GM23338 (cell line): Measurements from ENCODE around the gene SMURF1.

Experiments used
- CREB1 ChIP-seq: fragments of 250-450 bp; sonication (Bioruptor Pico); IDR thresholded peaks from 2 replicates; pipeline ENCODE4 v1.5.0; 2020; ENCODE audit warnings: low read depth, mild to moderate bottlenecking, moderate library complexity
- CTCF ChIP-seq, 2 experiments: fragments of 200-600 bp in 1 of 2; sonication (generic) in 1 of 2; conservative IDR thresholded peaks; 2 replicates each; pipeline versions ENCODE4 v1.5.1 to v1.6.1; 2016 to 2017; ENCODE audit warnings: antibody characterized with exemption in 2 of 2, low read depth in 2 of 2, mild to moderate bottlenecking in 2 of 2, moderate library complexity in 1 of 2
- EZH2 ChIP-seq: fragments of 200-600 bp; sonication (generic); IDR thresholded peaks from one replicate; pipeline ENCODE4 v1.8.0; 2017; ENCODE audit warnings: antibody characterized with exemption, mild to moderate bottlenecking, low read depth; ENCODE audit not compliant: unreplicated experiment
- EZH2phosphoT487 ChIP-seq: fragments of 200-600 bp; sonication (generic); IDR thresholded peaks from one replicate; pipeline ENCODE4 v1.8.1; 2018; ENCODE audit warnings: antibody characterized with exemption; ENCODE audit not compliant: unreplicated experiment
- POLR2AphosphoS5 ChIP-seq: IDR thresholded peaks from 2 replicates; pipeline ENCODE4 v1.6.1; 2016; ENCODE audit warnings: antibody characterized with exemption, low read depth
- REST ChIP-seq: IDR thresholded peaks from one replicate; pipeline ENCODE4 v1.6.1; 2018; ENCODE audit warnings: antibody characterized with exemption; ENCODE audit not compliant: unreplicated experiment
- STAT1 ChIP-seq: IDR thresholded peaks from one replicate; pipeline ENCODE4 v1.6.1; 2016; ENCODE audit warnings: antibody characterized with exemption; ENCODE audit not compliant: unreplicated experiment
- ZNF114 ChIP-seq: fragments of 250-450 bp; sonication (Bioruptor Pico); IDR thresholded peaks from 2 replicates; pipeline ENCODE4 v1.5.0; 2020; ENCODE audit warnings: mild to moderate bottlenecking, moderate library complexity

- TF ChIP-seq CTCF (conservative IDR thresholded peaks at IDR 0.05; ENCODE audit: low read depth in 2 of 2) (no peak), EZH2 (no peak), STAT1 (no peak), POLR2AphosphoS5 (no peak), EZH2phosphoT487 (no peak), CREB1 (CRISPR knock-in tag) (no peak), REST (no peak), ZNF114 (no peak)
These were observed 27.8 kb downstream of the SMURF1 start for GRCh38 chr7:99116144-99116543.
